IPS-18a (cell line): Measurements from ENCODE around the gene PREP.

Source experiments
- H3K27ac ChIP-seq: one replicate; pipeline ENCODE4 v1.5.1; 2013; ENCODE audit warnings: low read length
- H3K27me3 ChIP-seq: one replicate; pipeline ENCODE4 v1.6.1; 2013; ENCODE audit warnings: mild to moderate bottlenecking, low read length; ENCODE audit not compliant: control insufficient read depth, insufficient read depth
- H3K36me3 ChIP-seq: one replicate; pipeline ENCODE4 v1.6.1; 2013; ENCODE audit warnings: low read depth, low read length; ENCODE audit not compliant: control insufficient read depth
- H3K4me1 ChIP-seq: one replicate; pipeline ENCODE4 v1.6.1; 2013; ENCODE audit warnings: low read depth, low read length; ENCODE audit not compliant: control insufficient read depth
- H3K4me3 ChIP-seq: one replicate; pipeline ENCODE4 v1.5.1; 2013; ENCODE audit warnings: low read length
- H3K9ac ChIP-seq: one replicate; pipeline ENCODE4 v1.6.1; 2013; ENCODE audit warnings: mild to moderate bottlenecking, low read length, moderate library complexity
- H3K9me3 ChIP-seq: one replicate; pipeline ENCODE4 v1.6.1; 2013; ENCODE audit warnings: low read depth, low read length; ENCODE audit not compliant: control insufficient read depth

The PREP gene

DNA sequence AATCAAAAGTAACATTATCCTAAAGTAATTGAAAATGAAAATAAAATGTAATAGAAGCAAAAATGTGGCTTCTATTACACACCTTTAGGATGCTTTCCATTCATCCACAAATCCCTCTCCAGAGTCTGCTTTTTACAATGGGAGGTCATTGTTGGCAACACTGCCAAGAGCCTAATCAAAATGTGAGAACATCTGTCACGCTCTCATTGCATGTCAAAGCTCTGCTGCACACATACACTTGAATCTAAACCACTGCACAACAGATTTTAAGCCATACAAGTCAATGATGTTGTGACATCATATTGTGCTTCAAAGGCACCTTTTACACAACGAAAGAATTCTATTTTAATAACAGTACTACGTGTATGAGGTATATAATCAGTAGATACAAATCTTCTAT lies 82.1 kb downstream of the PREP start:
- no peaks in the 10 kb centered on the region for H3K9me3 ChIP-seq
- no peak overlapping the region for H3K27ac ChIP-seq
- H3K9ac ChIP-seq: no peak overlapping the region

DNA sequence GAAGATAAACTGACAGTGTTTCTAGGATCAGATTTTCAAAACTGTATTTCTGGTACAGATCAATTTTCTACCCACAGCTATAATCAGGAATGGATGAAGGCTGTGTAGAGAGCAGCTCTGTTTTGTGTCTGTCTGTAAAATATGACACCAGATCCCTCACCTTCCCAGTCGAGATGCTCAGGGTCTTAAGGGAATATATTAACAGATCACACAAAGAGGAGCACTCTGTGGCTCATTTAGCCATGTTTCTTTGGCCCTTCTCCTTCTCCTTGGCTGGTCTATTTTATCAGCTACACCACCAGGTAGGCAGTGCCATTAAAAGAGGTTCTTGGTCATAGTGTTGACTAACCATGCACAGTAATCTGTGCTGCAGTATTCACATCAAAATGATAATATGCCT lies 82.6 kb downstream of the PREP start:
- no peaks in the 10 kb centered on the region for H3K9me3 ChIP-seq
- no peaks in the 10 kb centered on the region for H3K27me3 ChIP-seq
- H3K4me1 ChIP-seq: no peaks in the 10 kb centered on the region
- H3K4me3 ChIP-seq: no peak overlapping the region
- H3K27ac ChIP-seq: no peak overlapping the region
- H3K36me3 ChIP-seq: peaks cover 24% of the 10 kb centered on the region
- H3K9ac ChIP-seq: no peak overlapping the region

More for the DNA sequence above, 82.1 kb downstream of the PREP start:
- no peaks in the 10 kb centered on the region for H3K27me3 ChIP-seq
- no peak overlapping the region for H3K4me3 ChIP-seq
- peaks cover 29% of the 10 kb centered on the region for H3K36me3 ChIP-seq
- no peaks in the 10 kb centered on the region for H3K4me1 ChIP-seq

DNA sequence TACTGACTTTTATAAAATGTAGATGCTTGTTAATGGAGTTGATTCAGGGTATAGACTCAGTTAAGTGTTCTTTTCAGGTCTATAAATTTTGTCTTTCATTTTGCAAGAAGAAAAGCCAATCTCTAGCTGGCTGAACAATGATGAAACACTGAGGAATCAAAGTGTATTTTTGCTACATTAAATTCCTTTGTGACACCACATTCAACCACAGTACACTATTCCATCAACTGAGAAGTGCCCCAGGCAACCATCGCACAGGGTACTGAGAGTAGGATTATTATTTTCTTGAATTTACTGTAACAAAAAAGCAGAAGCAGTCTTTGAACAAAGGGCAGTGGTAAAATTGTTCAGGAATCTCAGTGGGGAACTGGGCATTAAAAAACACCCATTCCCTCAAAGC lies 83.6 kb downstream of the PREP start:
- H3K9ac ChIP-seq: no peak overlapping the region
- no peak overlapping the region for H3K27ac ChIP-seq
- H3K4me3 ChIP-seq: no peak overlapping the region
- no peaks in the 10 kb centered on the region for H3K4me1 ChIP-seq
- H3K9me3 ChIP-seq: no peaks in the 10 kb centered on the region
- H3K27me3 ChIP-seq: no peaks in the 10 kb centered on the region
- H3K36me3 ChIP-seq: peaks cover 21% of the 10 kb centered on the region

DNA sequence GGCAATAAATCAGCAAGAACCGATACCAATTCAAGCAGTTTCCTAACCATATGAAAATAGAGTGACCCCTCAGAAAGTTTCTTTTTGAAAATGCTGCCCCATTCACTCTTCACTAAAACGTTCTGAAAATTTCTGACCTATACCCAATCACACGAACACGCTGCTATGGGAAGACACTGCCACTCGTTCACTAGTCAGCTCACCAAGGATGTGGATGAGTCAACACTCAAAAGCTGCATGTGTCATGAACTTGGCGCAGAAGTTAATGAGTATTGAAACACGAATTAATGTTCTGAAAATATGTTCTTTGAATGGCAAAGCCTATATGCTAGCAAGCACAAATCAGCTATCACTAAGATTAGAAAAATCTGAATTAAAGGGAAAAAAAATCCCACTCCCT lies 84.2 kb downstream of the PREP start:
- Histone ChIP-seq H3K4me3 (no peak overlapping the region), H3K9me3 (no peaks in the 10 kb centered on the region), H3K27me3 (no peaks in the 10 kb centered on the region), H3K36me3 (peaks cover 21% of the 10 kb centered on the region), H3K27ac (no peak overlapping the region), H3K4me1 (no peaks in the 10 kb centered on the region), H3K9ac (no peak overlapping the region)

DNA sequence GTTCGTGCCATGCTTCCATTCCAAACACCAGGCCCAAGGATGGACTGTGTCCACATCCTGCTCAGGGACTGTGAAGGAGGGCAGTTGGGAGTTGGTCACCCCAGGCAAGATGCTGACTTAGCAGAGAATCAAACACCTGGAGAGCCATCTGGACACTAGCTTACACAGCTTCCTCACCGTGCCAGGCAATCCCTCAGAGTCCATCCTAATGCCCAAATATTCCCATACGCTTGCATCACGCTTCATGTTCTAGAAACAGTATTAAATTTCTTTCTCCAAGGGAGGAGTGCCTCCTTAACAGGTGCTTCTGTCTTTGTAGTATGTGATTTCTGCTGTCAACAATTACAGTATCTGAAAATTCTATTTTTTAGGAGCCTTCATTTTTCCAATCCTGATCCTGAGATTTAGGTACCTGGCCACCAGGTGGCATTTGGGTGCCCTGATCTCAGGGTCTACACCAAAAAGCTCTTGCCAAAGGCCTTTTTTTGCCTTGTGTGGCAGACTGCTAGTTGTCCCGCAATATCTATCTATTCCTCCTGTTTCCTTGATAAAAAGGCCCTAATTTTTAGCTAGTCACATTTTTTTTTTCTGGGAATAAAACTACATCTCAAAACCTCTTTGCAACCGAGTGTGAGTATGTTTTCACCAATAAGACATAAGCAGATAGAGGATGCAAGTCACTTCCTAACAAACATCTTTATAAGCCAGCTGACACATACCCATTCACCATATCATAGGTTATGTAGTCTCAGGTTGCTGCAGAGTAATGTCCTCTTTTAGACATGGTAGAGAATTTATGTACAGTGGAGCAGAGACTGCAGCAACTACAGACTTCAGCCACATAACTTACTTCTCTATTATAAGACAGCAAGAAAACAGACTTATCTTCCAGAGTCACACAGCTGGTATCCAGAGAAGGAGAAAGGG lies 85.0 kb downstream of the PREP start:
- Histone ChIP-seq H3K36me3 (peaks cover 16% of the 10 kb centered on the region), H3K27ac (no peak overlapping the region), H3K9me3 (no peaks in the 10 kb centered on the region)

DNA sequence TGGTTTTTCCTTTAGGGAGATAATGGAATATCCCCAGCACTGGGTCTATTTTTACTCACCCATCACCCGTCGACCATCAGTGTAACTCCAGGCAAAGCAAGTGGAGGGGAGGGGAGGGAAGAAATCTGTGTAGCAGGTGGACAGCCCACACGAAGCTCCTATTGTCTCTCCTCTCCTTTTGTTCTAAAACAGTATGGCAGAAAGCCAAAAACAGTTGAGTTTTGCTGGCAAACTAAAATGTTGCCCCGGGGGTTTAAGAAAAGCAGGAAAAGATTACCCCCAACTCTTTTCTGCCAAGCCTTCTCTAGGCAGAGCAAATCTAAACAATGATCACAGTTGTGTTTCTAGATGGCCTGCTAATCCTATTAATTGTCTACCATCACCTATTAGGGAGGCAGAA lies 89.7 kb downstream of the PREP start:
- H3K9me3 ChIP-seq: no peaks in the 10 kb centered on the region
- H3K27me3 ChIP-seq: no peaks in the 10 kb centered on the region

More for the DNA sequence above, 85.0 kb downstream of the PREP start:
- Histone ChIP-seq H3K9ac (no peak overlapping the region), H3K4me1 (no peaks in the 10 kb centered on the region), H3K4me3 (no peak overlapping the region), H3K27me3 (no peaks in the 10 kb centered on the region)

DNA sequence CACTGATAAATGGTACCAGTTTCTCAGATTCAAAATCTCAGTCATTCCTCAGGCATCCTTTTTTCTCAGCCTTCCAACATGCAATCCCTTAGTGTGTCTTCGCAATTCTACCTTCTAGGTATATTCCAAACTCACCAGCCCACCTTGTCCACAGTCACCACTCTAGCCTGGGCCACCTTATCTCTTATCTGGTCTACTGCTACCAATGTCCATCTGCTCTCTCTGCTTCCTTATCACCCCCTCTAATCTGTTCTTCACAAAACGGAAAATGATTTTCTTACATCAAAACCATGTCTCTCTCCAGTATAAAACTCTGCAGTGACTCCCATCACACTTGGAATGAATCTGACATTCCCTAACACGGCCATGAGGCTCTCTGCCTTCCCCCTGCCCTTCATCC lies 91.9 kb downstream of the PREP start:
- Histone ChIP-seq H3K36me3 (peaks cover 3% of the 10 kb centered on the region), H3K27me3 (no peaks in the 10 kb centered on the region), H3K27ac (no peak overlapping the region), H3K9ac (no peak overlapping the region), H3K4me3 (no peak overlapping the region), H3K4me1 (no peaks in the 10 kb centered on the region), H3K9me3 (no peaks in the 10 kb centered on the region)

More for the DNA sequence above, 89.7 kb downstream of the PREP start:
- Histone ChIP-seq H3K27ac (no peak overlapping the region), H3K36me3 (peaks cover 9% of the 10 kb centered on the region), H3K4me3 (no peak overlapping the region), H3K9ac (no peak overlapping the region), H3K4me1 (no peaks in the 10 kb centered on the region)

DNA sequence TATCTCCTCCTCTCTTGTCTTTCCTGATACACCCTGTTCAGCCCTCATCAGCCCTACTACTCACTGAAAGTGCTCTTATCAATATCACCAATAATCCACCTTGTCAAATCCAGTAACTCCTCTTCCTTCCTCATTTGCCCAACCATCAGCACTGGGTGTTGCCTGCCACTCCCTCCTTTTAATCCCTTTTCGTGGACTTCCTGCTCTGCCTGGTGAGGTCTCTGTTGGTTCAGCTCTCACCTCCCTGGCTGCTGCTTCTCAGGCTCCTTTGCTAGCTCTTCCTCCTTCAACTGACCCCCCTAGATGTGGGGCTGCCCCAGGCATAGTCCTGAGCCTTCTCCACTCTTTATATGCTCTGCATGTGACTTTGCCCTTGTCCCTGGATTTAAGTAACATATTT lies 92.5 kb downstream of the PREP start:
- Histone ChIP-seq H3K36me3 (peaks cover 3% of the 10 kb centered on the region), H3K27ac (no peak overlapping the region), H3K4me3 (no peak overlapping the region), H3K27me3 (no peaks in the 10 kb centered on the region), H3K9me3 (no peaks in the 10 kb centered on the region), H3K9ac (no peak overlapping the region), H3K4me1 (peaks cover 3% of the 10 kb centered on the region)

DNA sequence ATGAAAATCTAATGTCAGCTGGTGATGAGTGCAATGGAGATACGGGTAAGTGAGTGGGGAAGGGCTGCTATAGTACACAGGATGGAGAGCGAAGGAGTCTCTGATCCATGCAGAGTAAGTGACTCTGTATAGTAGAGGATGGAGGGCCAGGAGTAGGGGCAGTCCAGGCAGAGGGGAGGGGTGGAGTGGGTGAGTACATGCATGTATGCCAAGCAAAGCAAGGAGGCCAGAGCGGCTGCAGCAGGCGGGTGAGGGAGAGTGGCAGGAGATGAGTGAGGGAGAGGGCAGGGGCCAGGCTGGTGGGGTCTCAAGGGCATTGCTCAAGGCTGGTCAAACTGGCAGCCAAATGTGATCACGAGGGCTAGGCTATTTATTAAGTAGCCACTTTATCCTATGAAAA lies 94.0 kb downstream of the PREP start:
- Histone ChIP-seq H3K27me3 (no peaks in the 10 kb centered on the region), H3K36me3 (peaks cover 3% of the 10 kb centered on the region), H3K9ac (no peak overlapping the region), H3K4me3 (no peak overlapping the region), H3K27ac (no peak overlapping the region), H3K4me1 (peaks cover 16% of the 10 kb centered on the region), H3K9me3 (no peaks in the 10 kb centered on the region)

DNA sequence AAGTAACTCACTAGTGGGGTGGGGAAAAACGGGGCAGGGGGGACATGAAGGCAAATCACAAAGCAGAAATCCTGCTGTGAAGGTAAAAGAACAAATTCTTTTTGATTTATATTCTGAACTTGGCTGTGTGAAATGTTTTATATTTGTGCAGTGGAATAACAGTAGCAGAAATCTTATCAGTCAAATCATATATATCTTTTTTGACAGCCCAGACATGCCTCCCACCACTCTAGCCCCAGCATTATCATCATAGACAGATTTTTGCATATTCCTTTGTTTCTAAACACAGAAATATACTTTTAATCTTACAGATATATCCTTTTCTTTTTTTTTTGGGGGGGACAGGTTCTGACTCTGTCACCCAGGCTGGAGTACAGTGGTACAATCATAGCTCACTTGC lies 97.4 kb downstream of the PREP start:
- peaks cover 5% of the 10 kb centered on the region for H3K36me3 ChIP-seq
- no peaks in the 10 kb centered on the region for H3K9me3 ChIP-seq
- H3K9ac ChIP-seq: no peak overlapping the region

DNA sequence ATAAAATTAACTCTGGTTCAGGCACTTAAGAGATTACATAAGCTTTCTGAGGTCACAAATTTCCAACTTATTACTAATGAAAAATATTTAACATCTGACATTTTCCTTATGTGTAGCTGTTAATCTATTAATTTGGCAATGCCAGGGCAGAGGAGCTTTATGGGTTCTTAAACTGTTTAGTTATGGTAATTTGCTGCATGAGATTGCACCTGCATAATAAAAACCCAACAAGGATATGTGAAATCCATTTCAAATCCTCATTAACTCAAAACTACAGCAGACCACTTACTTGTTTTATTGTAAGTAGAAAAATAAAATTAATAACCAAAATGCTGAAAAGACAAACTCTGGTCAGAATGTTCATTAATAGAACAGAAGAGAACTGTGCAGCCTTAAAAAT lies 98.1 kb downstream of the PREP start:
- no peak overlapping the region for H3K4me3 ChIP-seq
- H3K27me3 ChIP-seq: no peaks in the 10 kb centered on the region
- H3K27ac ChIP-seq: peak overlapping the region; percentile 33
- peaks cover 16% of the 10 kb centered on the region for H3K4me1 ChIP-seq
- H3K9me3 ChIP-seq: no peaks in the 10 kb centered on the region
- H3K9ac ChIP-seq: no peak overlapping the region
- peaks cover 5% of the 10 kb centered on the region for H3K36me3 ChIP-seq

More for the DNA sequence above, 97.4 kb downstream of the PREP start:
- Histone ChIP-seq H3K27me3 (no peaks in the 10 kb centered on the region), H3K4me1 (peaks cover 16% of the 10 kb centered on the region), H3K4me3 (no peak overlapping the region), H3K27ac (no peak overlapping the region)

DNA sequence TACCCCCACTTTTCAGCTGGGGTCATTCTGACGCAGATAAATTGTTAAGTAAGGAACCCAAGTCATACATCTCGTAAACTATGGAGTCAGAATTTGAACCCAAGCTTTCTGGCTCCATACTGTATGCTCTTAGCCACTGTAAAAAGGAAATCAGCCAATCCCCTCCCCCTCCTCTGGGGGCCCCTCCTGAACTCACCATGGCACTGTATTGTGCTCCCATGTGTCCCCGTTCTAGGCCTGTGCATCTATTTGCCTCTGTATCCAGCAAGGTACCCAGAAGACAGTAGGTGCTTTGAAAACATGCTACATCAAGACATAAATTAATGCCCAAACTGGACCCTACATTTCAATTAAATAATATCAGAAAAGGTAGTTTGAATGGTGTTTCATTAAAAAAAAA lies 98.5 kb downstream of the PREP start:
- Histone ChIP-seq H3K4me1 (peaks cover 16% of the 10 kb centered on the region), H3K27ac (no peak overlapping the region), H3K36me3 (peaks cover 5% of the 10 kb centered on the region), H3K9ac (no peak overlapping the region), H3K27me3 (no peaks in the 10 kb centered on the region), H3K4me3 (no peak overlapping the region), H3K9me3 (no peaks in the 10 kb centered on the region)
